ENCODE results near the gene GSE1. TPM values are rescaled to one million over a fixed set of nuclear protein-coding genes. Genes with fewer than 3 reads are reported as not detected.

The GSE1 gene
- total RNA-seq, result 10 to 100 TPM; 25.1 to 27.6 TPM

- peak; percentile 86 for DNase-seq
- Mint-ChIP-seq H3K27me3 (no peaks in the 10 kb centered on the region), H3K4me1 (peaks cover 51% of the 10 kb centered on the region), H3K27ac (peak within 1 kb of the TSS; percentile 58), H3K9me3 (no peaks in the 10 kb centered on the region), H3K4me3 (peak within 1 kb of the TSS; percentile 76), H3K36me3 (peaks cover 2% of the 10 kb centered on the region)
Observed at GRCh38 chr16:85612801-85613603, at the start of gene GSE1. TSS of gene GSE1 (plus strand) at chr16:85613322. CDS start at chr16:85613392, 70 bp downstream.

- no peaks in the 10 kb centered on the region for H3K27me3 Mint-ChIP-seq
- peaks cover 12% of the 10 kb centered on the region for H3K36me3 Mint-ChIP-seq
- peaks cover 43% of the 10 kb centered on the region for H3K4me1 Mint-ChIP-seq
- no peak for DNase-seq
- peaks cover 2% of the 10 kb centered on the region for H3K9me3 Mint-ChIP-seq
- no peak overlapping the region for H3K4me3 Mint-ChIP-seq
- no peak overlapping the region for H3K27ac Mint-ChIP-seq
Observed at GRCh38 chr16:85563515-85564276, 49.4 kb upstream of the GSE1 start.

GRCh38 chr16:85564277-85565051, 48.7 kb upstream of the GSE1 start:
- DNase-seq, result peak; percentile 69
- Mint-ChIP-seq H3K36me3 (peaks cover 17% of the 10 kb centered on the region), H3K9me3 (peaks cover 5% of the 10 kb centered on the region), H3K4me1 (peaks cover 45% of the 10 kb centered on the region), H3K4me3 (no peak overlapping the region), H3K27ac (peak overlapping the region; percentile 19), H3K27me3 (no peaks in the 10 kb centered on the region)

- Mint-ChIP-seq H3K27me3 (no peaks in the 10 kb centered on the region), H3K4me3 (no peak overlapping the region), H3K27ac (no peak overlapping the region), H3K4me1 (peaks cover 52% of the 10 kb centered on the region), H3K9me3 (peaks cover 5% of the 10 kb centered on the region), H3K36me3 (peaks cover 20% of the 10 kb centered on the region)
- DNase-seq, result no peak
Observed at GRCh38 chr16:85565340-85565739, 47.8 kb upstream of the GSE1 start.

GRCh38 chr16:85565801-85566526, 47.2 kb upstream of the GSE1 start:
- H3K27ac Mint-ChIP-seq, result no peak overlapping the region
- DNase-seq, result no peak
- H3K27me3 Mint-ChIP-seq, result no peaks in the 10 kb centered on the region
- peaks cover 22% of the 10 kb centered on the region for H3K36me3 Mint-ChIP-seq
- peaks cover 5% of the 10 kb centered on the region for H3K9me3 Mint-ChIP-seq
- no peak overlapping the region for H3K4me3 Mint-ChIP-seq
- H3K4me1 Mint-ChIP-seq, result peaks cover 57% of the 10 kb centered on the region

- Mint-ChIP-seq H3K4me1 (peaks cover 60% of the 10 kb centered on the region), H3K4me3 (no peak overlapping the region), H3K27ac (peak overlapping the region; percentile 16), H3K9me3 (peaks cover 5% of the 10 kb centered on the region), H3K27me3 (no peaks in the 10 kb centered on the region), H3K36me3 (peaks cover 25% of the 10 kb centered on the region)
- DNase-seq, result no peak
Observed at GRCh38 chr16:85566561-85567100, 46.5 kb upstream of the GSE1 start.

GRCh38 chr16:85567101-85567866, 45.8 kb upstream of the GSE1 start:
- no peak for DNase-seq
- peak overlapping the region; percentile 57 for H3K27ac Mint-ChIP-seq
- no peaks in the 10 kb centered on the region for H3K27me3 Mint-ChIP-seq
- H3K36me3 Mint-ChIP-seq, result peaks cover 27% of the 10 kb centered on the region
- peaks cover 5% of the 10 kb centered on the region for H3K9me3 Mint-ChIP-seq
- H3K4me3 Mint-ChIP-seq, result no peak overlapping the region
- H3K4me1 Mint-ChIP-seq, result peaks cover 66% of the 10 kb centered on the region

- no peak for DNase-seq
- Mint-ChIP-seq H3K27me3 (no peaks in the 10 kb centered on the region), H3K36me3 (peaks cover 27% of the 10 kb centered on the region), H3K9me3 (peaks cover 5% of the 10 kb centered on the region), H3K27ac (peak overlapping the region; percentile 57), H3K4me1 (peaks cover 65% of the 10 kb centered on the region), H3K4me3 (no peak overlapping the region)
Observed at GRCh38 chr16:85567935-85568334, 45.2 kb upstream of the GSE1 start.

GRCh38 chr16:85568519-85568918, 44.6 kb upstream of the GSE1 start:
- H3K9me3 Mint-ChIP-seq, result peaks cover 5% of the 10 kb centered on the region
- no peak overlapping the region for H3K27ac Mint-ChIP-seq
- H3K4me3 Mint-ChIP-seq, result no peak overlapping the region
- H3K4me1 Mint-ChIP-seq, result peaks cover 68% of the 10 kb centered on the region
- H3K27me3 Mint-ChIP-seq, result no peaks in the 10 kb centered on the region
- no peak for DNase-seq
- H3K36me3 Mint-ChIP-seq, result peaks cover 29% of the 10 kb centered on the region

GRCh38 chr16:85569039-85569614, 44.0 kb upstream of the GSE1 start:
- no peaks in the 10 kb centered on the region for H3K27me3 Mint-ChIP-seq
- no peak for DNase-seq
- H3K27ac Mint-ChIP-seq, result peak overlapping the region; percentile 89
- H3K4me1 Mint-ChIP-seq, result peaks cover 62% of the 10 kb centered on the region
- H3K9me3 Mint-ChIP-seq, result peaks cover 5% of the 10 kb centered on the region
- no peak overlapping the region for H3K4me3 Mint-ChIP-seq
- H3K36me3 Mint-ChIP-seq, result peaks cover 29% of the 10 kb centered on the region

- Mint-ChIP-seq H3K4me1 (peaks cover 57% of the 10 kb centered on the region), H3K36me3 (peaks cover 28% of the 10 kb centered on the region), H3K4me3 (peak overlapping the region; percentile 51), H3K27me3 (no peaks in the 10 kb centered on the region), H3K27ac (peak overlapping the region; percentile 89), H3K9me3 (peaks cover 5% of the 10 kb centered on the region)
- peak; percentile 70 for DNase-seq
Observed at GRCh38 chr16:85569615-85570212, 43.4 kb upstream of the GSE1 start.

- H3K27me3 Mint-ChIP-seq, result no peaks in the 10 kb centered on the region
- peaks cover 59% of the 10 kb centered on the region for H3K4me1 Mint-ChIP-seq
- peak overlapping the region; percentile 51 for H3K4me3 Mint-ChIP-seq
- peak overlapping the region; percentile 89 for H3K27ac Mint-ChIP-seq
- peaks cover 5% of the 10 kb centered on the region for H3K9me3 Mint-ChIP-seq
- DNase-seq, result peak; percentile 65
- peaks cover 27% of the 10 kb centered on the region for H3K36me3 Mint-ChIP-seq
Observed at GRCh38 chr16:85570213-85570734, 42.8 kb upstream of the GSE1 start.

Measured in activated naive CD8-positive, alpha-beta T cell treated with anti-CD3 and anti-CD28 coated beads for 36 hours (primary cell).